ENCODE results near the gene GPR3. TPM values are rescaled to one million over a fixed set of nuclear protein-coding genes. Genes with fewer than 3 reads are reported as not detected.

Gene GPR3
- total RNA-seq, 4 donors from 2014 or later: not detected

- in situ Hi-C loops (cut with MboI; ENCODE audit: low pct_ligation_motif_present in 1 of 4, low pct_unique_long_range_greater_than_20kb in 1 of 4, low sequenced_read_pairs in 3 of 4) (loop anchor here (5.0 to 10.0 kb wide), 2 partner anchors 92 to 211 kb away; partner anchors contain the start of gene AHDC1 (in 1 of the 4)), intact Hi-C loops (cut with DNase I; ENCODE audit: low total_unique reads) (loop anchor here (2.0 to 5.0 kb wide), 2 partner anchors 37 to 92 kb away; no protein-coding TSS in a partner anchor)
- no peak for DNase-seq
- Histone ChIP-seq H3K27ac (no peak overlapping the region), H3K4me3 (no peak overlapping the region), H3K27me3 (peaks cover 7% of the 10 kb centered on the region), H3K4me1 (peaks cover 16 to 34% (median 18%) of the 10 kb centered on the region in 4 donors), H3K36me3 (no peaks in the 10 kb centered on the region), H3K9me3 (no peaks in the 10 kb centered on the region)
- 95 to 97% methylated on average over 7 to 8 of the region's 9 CpGs for WGBS, 2 donors (ENCODE audit: low coverage in 1 of 2)
- TF ChIP-seq CTCF (IDR thresholded peaks at IDR 0.05) (no peak), POLR2A (IDR thresholded peaks at IDR 0.05) (no peak), POLR2AphosphoS5 (IDR thresholded peaks at IDR 0.05) (no peak), EP300 (IDR thresholded peaks at IDR 0.05; ENCODE audit: low read depth) (no peak)
Measured at GRCh38 chr1:27394282-27394658, 1.8 kb downstream of the GPR3 start.

DNA sequence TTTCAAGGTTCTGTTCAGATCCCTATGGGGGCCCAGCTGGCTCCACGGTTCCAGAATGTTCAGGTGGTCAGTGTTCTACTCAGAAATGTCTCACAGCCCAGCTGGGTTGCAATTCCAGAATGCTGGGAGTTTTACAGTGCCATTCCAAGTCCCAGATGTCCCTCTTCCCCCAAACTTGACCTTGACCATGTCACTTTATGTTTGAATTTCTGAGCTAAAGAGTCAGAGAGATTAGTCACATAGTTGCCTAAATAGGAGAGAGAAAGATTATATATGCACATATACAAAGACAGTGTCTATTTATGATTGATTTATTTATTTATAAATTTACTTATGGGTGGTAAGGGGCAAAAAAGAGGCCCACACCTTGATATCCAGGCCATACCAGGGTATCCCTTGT lies 2.5 kb downstream of the GPR3 start:
- intact Hi-C loops (cut with DNase I; ENCODE audit: low total_unique reads): loop anchor here (2.0 to 5.0 kb wide), 2 partner anchors 38 to 93 kb away; no protein-coding TSS in a partner anchor

GRCh38 chr1:27395441-27396195 lies 3.2 kb downstream of the GPR3 start:
- intact Hi-C loops (cut with DNase I; ENCODE audit: low total_unique reads) (loop anchor here (2.0 kb wide), 1 partner anchor 39 kb away; no protein-coding TSS in a partner anchor), in situ Hi-C loops (cut with MboI; ENCODE audit: low pct_ligation_motif_present in 1 of 4, low pct_unique_long_range_greater_than_20kb in 1 of 4, low sequenced_read_pairs in 3 of 4) (loop anchor here in 1 of 4 donors (10.0 kb wide), 1 partner anchor 209 kb away; the partner anchor contains the start of gene AHDC1)
- H3K9me3 ChIP-seq: no peaks in the 10 kb centered on the region
- TF ChIP-seq CTCF (IDR thresholded peaks at IDR 0.05) (peak; percentile 93 to 98 (median 96)), POLR2AphosphoS5 (IDR thresholded peaks at IDR 0.05) (no peak)
- no peak overlapping the region for H3K27ac ChIP-seq
- H3K4me3 ChIP-seq: no peak overlapping the region
- peaks cover 16 to 36% (median 18%) of the 10 kb centered on the region in 4 donors for H3K4me1 ChIP-seq
- WGBS, 2 donors (ENCODE audit: low coverage in 1 of 2): 0 to 4% methylated on average over 1 to 10 of the region's 10 CpGs
- no peaks in the 10 kb centered on the region for H3K36me3 ChIP-seq
- DNase-seq: peak; percentile 78
- peaks cover 6% of the 10 kb centered on the region for H3K27me3 ChIP-seq

More for the DNA sequence above, 2.5 kb downstream of the GPR3 start:
- H3K27me3 ChIP-seq: peaks cover 7% of the 10 kb centered on the region
- in situ Hi-C loops (cut with MboI; ENCODE audit: low pct_ligation_motif_present in 1 of 4, low pct_unique_long_range_greater_than_20kb in 1 of 4, low sequenced_read_pairs in 3 of 4): loop anchor here (5.0 to 10.0 kb wide), 2 partner anchors 93 to 210 kb away; partner anchors contain the start of gene AHDC1 (in 1 of the 4)
- no peak overlapping the region for H3K27ac ChIP-seq
- no peak for DNase-seq
- no peak overlapping the region for H3K4me3 ChIP-seq
- H3K4me1 ChIP-seq: peaks cover 16 to 36% (median 18%) of the 10 kb centered on the region in 4 donors
- no peak for TF ChIP-seq POLR2A (IDR thresholded peaks at IDR 0.05)
- TF ChIP-seq EP300 (IDR thresholded peaks at IDR 0.05; ENCODE audit: low read depth): no peak
- TF ChIP-seq CTCF (IDR thresholded peaks at IDR 0.05): no peak
- no peak for TF ChIP-seq POLR2AphosphoS5 (IDR thresholded peaks at IDR 0.05)
- H3K36me3 ChIP-seq: no peaks in the 10 kb centered on the region
- 78% methylated on average over 1 of the region's 1 CpG; no CpG with 5 or more reads in 1 of the 2 donors for WGBS, 2 donors (ENCODE audit: low coverage in 1 of 2)
- no peaks in the 10 kb centered on the region for H3K9me3 ChIP-seq

DNA sequence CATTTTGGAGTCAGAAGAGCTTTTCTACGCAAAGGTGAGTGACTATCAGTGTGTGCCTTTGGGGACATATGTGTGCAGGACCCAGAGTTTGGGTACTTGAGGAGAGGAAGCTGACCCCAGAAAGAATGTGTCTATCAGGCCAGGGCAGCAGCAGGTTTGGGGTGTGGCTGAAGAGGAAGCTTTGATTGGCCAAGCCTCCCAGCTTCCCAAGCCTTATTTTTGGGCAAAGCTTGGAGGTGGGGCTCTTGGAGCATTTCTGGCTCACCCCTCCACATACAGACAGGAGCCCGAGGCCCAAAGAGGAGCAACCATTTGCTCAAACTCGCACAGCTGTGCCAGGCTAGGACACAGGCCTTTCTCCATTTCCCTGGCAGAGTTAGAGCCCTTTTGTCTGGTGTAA lies 4.7 kb downstream of the GPR3 start:
- intact Hi-C loops (cut with DNase I; ENCODE audit: low total_unique reads): no loop called here
- in situ Hi-C loops (cut with MboI; ENCODE audit: low pct_ligation_motif_present in 1 of 4, low pct_unique_long_range_greater_than_20kb in 1 of 4, low sequenced_read_pairs in 3 of 4): loop anchor here in 1 of 4 donors (10.0 kb wide), 1 partner anchor 208 kb away; the partner anchor contains the start of gene AHDC1

More for the DNA sequence above, 4.7 kb downstream of the GPR3 start:
- H3K9me3 ChIP-seq: no peaks in the 10 kb centered on the region
- peaks cover 7 to 29% (median 11%) of the 10 kb centered on the region in 4 donors for H3K4me1 ChIP-seq
- TF ChIP-seq EP300 (IDR thresholded peaks at IDR 0.05; ENCODE audit: low read depth): no peak
- TF ChIP-seq CTCF (IDR thresholded peaks at IDR 0.05): no peak
- no peak for TF ChIP-seq POLR2AphosphoS5 (IDR thresholded peaks at IDR 0.05)
- no peak for TF ChIP-seq POLR2A (IDR thresholded peaks at IDR 0.05)
- DNase-seq: no peak
- no peak overlapping the region for H3K27ac ChIP-seq
- WGBS, 2 donors (ENCODE audit: low coverage in 1 of 2): 64% methylated on average over 3 of the region's 3 CpGs; no CpG with 5 or more reads in 1 of the 2 donors
- H3K4me3 ChIP-seq: no peak overlapping the region
- no peaks in the 10 kb centered on the region for H3K27me3 ChIP-seq
- H3K36me3 ChIP-seq: no peaks in the 10 kb centered on the region
